Measurements from ENCODE around the gene PPIP5K2. TPM values are rescaled to one million over a fixed set of nuclear protein-coding genes. Genes with fewer than 3 reads are reported as not detected.

PPIP5K2 gene
- total RNA-seq, 2 experiments from 2014 or later: 50.5 to 59.5 TPM

DNA sequence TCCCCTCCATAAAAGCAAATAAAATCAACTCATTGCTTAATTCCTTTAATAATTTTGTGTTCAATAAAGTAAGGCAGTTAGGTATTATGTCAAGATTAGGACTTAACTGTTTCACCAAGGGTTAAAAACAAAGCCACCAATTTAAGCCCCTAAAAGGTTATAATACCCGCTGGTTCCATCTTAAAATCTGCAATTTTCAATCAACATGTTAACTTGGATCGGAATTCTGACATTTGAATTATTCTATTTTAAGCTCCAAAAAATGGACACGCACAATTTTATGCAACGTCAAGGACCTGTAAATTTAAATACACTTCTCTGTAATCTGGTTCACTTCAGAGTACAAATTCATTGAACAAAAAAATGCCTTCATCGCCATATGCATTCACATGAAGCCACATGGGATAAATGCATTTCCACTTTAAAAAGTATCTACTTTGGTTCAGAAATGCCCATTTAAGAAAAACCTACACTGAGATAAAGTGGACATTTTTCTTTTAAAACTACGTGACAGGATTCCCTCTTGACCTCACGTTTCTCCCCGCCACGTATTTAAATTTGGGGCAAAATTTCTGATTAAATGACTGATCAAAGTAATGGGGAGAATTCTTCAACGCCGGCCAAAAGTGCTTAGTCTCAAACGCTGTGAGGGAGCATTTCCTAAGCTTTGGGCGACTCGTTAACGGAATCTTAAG is 884 bp upstream of the PPIP5K2 start:
- peaks cover 38% of the 10 kb centered on the region for H3K4me1 Mint-ChIP-seq (ENCODE audit: low read depth)
- ChIA-PET CTCF (interaction anchor here (0.9 to 2.0 kb wide), 5 partner anchors 9 to 338 kb away, joined by 3 to 5 read pairs (median 4); no protein-coding TSS in a partner anchor), POLR2A (interaction anchor here (0.6 to 3.1 kb wide), 10 partner anchors 8 to 367 kb away, joined by 3 to 16 read pairs (median 4); partner anchors contain the start of gene MACIR)
- H3K4me3 Mint-ChIP-seq: peak overlapping the region; percentile 97
- ATAC-seq (no peak), DNase-seq (no peak)
- no peaks in the 10 kb centered on the region for H3K27me3 Mint-ChIP-seq
- intact Hi-C loops (cut with micrococcal nuclease): no loop called here
- H3K36me3 Mint-ChIP-seq (ENCODE audit: low read depth): peaks cover 16% of the 10 kb centered on the region
- peak overlapping the region; percentile 99 for H3K27ac Mint-ChIP-seq
- H3K9me3 Mint-ChIP-seq: no peaks in the 10 kb centered on the region
- TF ChIP-seq CTCF (IDR thresholded peaks at IDR 0.05): no peak

- Mint-ChIP-seq H3K9me3 (no peaks in the 10 kb centered on the region), H3K27me3 (no peaks in the 10 kb centered on the region), H3K36me3 (ENCODE audit: low read depth) (peaks cover 17% of the 10 kb centered on the region), H3K4me3 (peak overlapping the region; percentile 97), H3K4me1 (ENCODE audit: low read depth) (peaks cover 42% of the 10 kb centered on the region), H3K27ac (peak overlapping the region; percentile 99)
- ChIA-PET POLR2A (interaction anchor here (0.7 to 3.1 kb wide), 7 partner anchors 8 to 138 kb away, joined by 3 to 16 read pairs (median 6); partner anchors contain the start of gene MACIR), CTCF (interaction anchor here (0.7 to 2.0 kb wide), 3 partner anchors 18 to 104 kb away, joined by 3 to 5 read pairs (median 3); no protein-coding TSS in a partner anchor)
- intact Hi-C loops (cut with micrococcal nuclease): loop anchor here (10.0 kb wide), 1 partner anchor 356 kb away; no protein-coding TSS in a partner anchor
- DNase-seq (peak; percentile 27), ATAC-seq (no peak)
- TF ChIP-seq CTCF (IDR thresholded peaks at IDR 0.05): no peak
Observed at GRCh38 chr5:103120607-103121200, 603 bp downstream of the PPIP5K2 start.

DNA sequence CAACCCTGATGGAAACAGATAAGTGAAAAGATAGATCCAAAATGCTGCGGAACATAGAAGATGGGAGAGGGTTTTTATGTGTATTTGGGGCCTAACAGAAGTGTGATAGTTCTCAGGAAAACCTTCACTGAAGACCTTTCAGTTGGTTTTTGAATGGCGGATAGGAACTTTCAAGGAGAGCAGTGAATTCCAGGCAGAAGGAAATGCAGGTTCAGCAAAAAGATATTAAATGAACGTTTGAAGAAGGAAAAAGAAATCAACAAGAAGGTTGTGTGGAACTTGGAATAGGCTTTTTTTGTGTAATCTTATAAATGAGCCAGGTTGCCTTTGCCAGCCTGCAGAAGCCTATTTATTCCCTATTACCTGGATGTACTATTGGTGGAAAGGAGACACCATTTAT is 2.1 kb downstream of the PPIP5K2 start:
- intact Hi-C loops (cut with micrococcal nuclease): loop anchor here (10.0 kb wide), 1 partner anchor 357 kb away; no protein-coding TSS in a partner anchor
- no peak for ATAC-seq
- no peak for DNase-seq

DNA sequence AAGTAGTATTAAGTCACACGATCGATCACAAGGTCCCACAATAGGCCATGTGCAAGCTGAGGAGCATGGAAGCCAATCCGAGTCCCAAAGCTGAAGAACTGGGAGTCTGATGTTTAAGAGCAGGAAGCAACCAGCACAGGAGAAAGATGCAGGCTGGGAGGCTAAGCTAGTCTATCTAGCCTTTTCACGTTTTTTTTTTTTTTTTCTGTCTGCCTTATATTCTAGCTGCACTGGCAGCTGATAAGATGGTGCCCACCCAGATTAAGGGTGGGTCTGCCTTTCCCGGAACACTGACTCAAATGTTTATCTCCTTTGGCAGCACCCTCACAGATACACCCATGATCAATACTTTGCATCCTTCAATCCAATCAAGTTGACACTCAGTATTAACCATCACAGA is 6.5 kb downstream of the PPIP5K2 start:
- CTCF ChIA-PET: interaction anchor here (5.5 kb wide), 1 partner anchor 12 kb away, joined by 33 read pairs; no protein-coding TSS in a partner anchor
- no peak for ATAC-seq
- intact Hi-C loops (cut with micrococcal nuclease): loop anchor here (10.0 kb wide), 1 partner anchor 362 kb away; no protein-coding TSS in a partner anchor

More for the DNA sequence above, 2.1 kb downstream of the PPIP5K2 start:
- H3K9me3 Mint-ChIP-seq: no peaks in the 10 kb centered on the region
- no peak for TF ChIP-seq CTCF (IDR thresholded peaks at IDR 0.05)
- peaks cover 38% of the 10 kb centered on the region for H3K4me1 Mint-ChIP-seq (ENCODE audit: low read depth)
- ChIA-PET CTCF (no interaction called here), POLR2A (interaction anchor here (1.2 kb wide), 1 partner anchor 137 kb away, joined by 4 read pairs; no protein-coding TSS in a partner anchor)
- H3K36me3 Mint-ChIP-seq (ENCODE audit: low read depth): peaks cover 20% of the 10 kb centered on the region
- H3K27ac Mint-ChIP-seq: no peak overlapping the region
- no peak overlapping the region for H3K4me3 Mint-ChIP-seq
- no peaks in the 10 kb centered on the region for H3K27me3 Mint-ChIP-seq

More for the DNA sequence above, 6.5 kb downstream of the PPIP5K2 start:
- no peak for DNase-seq
- no peak overlapping the region for H3K27ac Mint-ChIP-seq
- no peaks in the 10 kb centered on the region for H3K9me3 Mint-ChIP-seq
- H3K36me3 Mint-ChIP-seq (ENCODE audit: low read depth): peaks cover 19% of the 10 kb centered on the region
- H3K4me3 Mint-ChIP-seq: no peak overlapping the region
- H3K27me3 Mint-ChIP-seq: no peaks in the 10 kb centered on the region
- H3K4me1 Mint-ChIP-seq (ENCODE audit: low read depth): peaks cover 36% of the 10 kb centered on the region
- no peak for TF ChIP-seq CTCF (IDR thresholded peaks at IDR 0.05)
- POLR2A ChIA-PET: no interaction called here

All from activated CD8-positive, alpha-beta T cell treated with anti-CD3 and anti-CD28 coated beads for 36 hours (primary cell).